GM23338 (cell line): Measurements from ENCODE around the gene MEF2D. TPM values are rescaled to one million over a fixed set of nuclear protein-coding genes. Genes with fewer than 3 reads are reported as not detected.

Source experiments
- ATAC-seq: fragments of 200-7000 bp; cut with Tn5 transposase; 3 replicates; pipeline ENCODE4 v1.9.1; 2020
- DNase-seq: peaks from one replicate; pipeline ENCODE4 v3.0.0-alpha.2; 2015; ENCODE audit warnings: low spot score
- H2AFZ ChIP-seq: fragments of 200-600 bp; sonication (generic); 2 replicates; pipeline ENCODE4 v1.8.0; 2016; ENCODE audit warnings: antibody characterized with exemption, mild to moderate bottlenecking, moderate library complexity
- H3F3A ChIP-seq: fragments of 200-600 bp; sonication (generic); replicated peaks from 2 replicates; pipeline ENCODE4 v1.8.0; 2017; ENCODE audit warnings: antibody characterized with exemption, mixed run types, low read depth
- H3K27ac ChIP-seq: fragments of 200-600 bp; sonication (generic); 2 replicates; pipeline ENCODE4 v1.6.1; 2016; ENCODE audit warnings: low read depth
- H3K27me3 ChIP-seq: fragments of 200-600 bp; sonication (generic); 2 replicates; pipeline ENCODE4 v1.8.0; 2016; ENCODE audit warnings: mild to moderate bottlenecking, mixed run types, moderate library complexity; ENCODE audit not compliant: insufficient read depth
- H3K36me3 ChIP-seq: fragments of 200-600 bp; sonication (generic); 2 replicates; pipeline ENCODE4 v1.8.0; 2016; ENCODE audit warnings: mild to moderate bottlenecking; ENCODE audit not compliant: insufficient read depth
- H3K4me1 ChIP-seq: fragments of 200-600 bp; sonication (generic); 2 replicates; pipeline ENCODE4 v1.8.0; 2016; ENCODE audit warnings: mild to moderate bottlenecking, moderate library complexity; ENCODE audit not compliant: insufficient read depth
- H3K4me2 ChIP-seq: fragments of 200-600 bp; sonication (generic); 2 replicates; pipeline ENCODE4 v1.7.1; 2017; ENCODE audit warnings: mixed run types
- H3K4me3 ChIP-seq: fragments of 200-600 bp; sonication (generic); 2 replicates; pipeline ENCODE4 v1.6.1; 2016; ENCODE audit warnings: mixed run types
- H3K79me2 ChIP-seq: fragments of 200-600 bp; sonication (generic); replicated peaks from 2 replicates; pipeline ENCODE4 v1.8.0; 2017; ENCODE audit warnings: mild to moderate bottlenecking; ENCODE audit not compliant: insufficient read depth
- H3K9me2 ChIP-seq: fragments of 200-600 bp; sonication (generic); 2 replicates; pipeline ENCODE4 v1.8.0; 2017; ENCODE audit not compliant: insufficient read depth
- H4K20me1 ChIP-seq: fragments of 200-600 bp; sonication (generic); replicated peaks from 2 replicates; pipeline ENCODE4 v1.8.0; 2017; ENCODE audit warnings: mild to moderate bottlenecking; ENCODE audit not compliant: insufficient read depth
- H3K27ac Mint-ChIP-seq: 2 replicates; pipeline ENCODE4 v1.8.0; 2020; ENCODE audit warnings: inconsistent platforms, mild to moderate bottlenecking, moderate library complexity, mixed read lengths
- H3K27me3 Mint-ChIP-seq: 3 replicates; pipeline ENCODE4 v1.8.0; 2022; ENCODE audit warnings: low read depth, mild to moderate bottlenecking, moderate library complexity, mixed read lengths, inconsistent platforms; ENCODE audit not compliant: insufficient read depth, poor library complexity
- H3K36me3 Mint-ChIP-seq: 3 replicates; pipeline ENCODE4 v1.8.0; 2021; ENCODE audit warnings: low read depth, mild to moderate bottlenecking, inconsistent platforms, moderate library complexity, mixed read lengths
- H3K4me1 Mint-ChIP-seq: 3 replicates; pipeline ENCODE4 v1.8.0; 2020; ENCODE audit warnings: mild to moderate bottlenecking, inconsistent platforms, mixed read lengths
- H3K4me3 Mint-ChIP-seq: 3 replicates; pipeline ENCODE4 v1.8.0; 2021; ENCODE audit warnings: moderate library complexity, mild to moderate bottlenecking, inconsistent platforms, mixed read lengths
- H3K9me3 Mint-ChIP-seq: 3 replicates; pipeline ENCODE4 v1.8.0; 2020; ENCODE audit warnings: moderate library complexity, mild to moderate bottlenecking, inconsistent platforms, mixed read lengths
- CTCF ChIP-seq, 2 experiments: fragments of 200-600 bp in 1 of 2; sonication (generic) in 1 of 2; conservative IDR thresholded peaks; 2 replicates each; pipeline versions ENCODE4 v1.5.1 to v1.6.1; 2016 to 2017; ENCODE audit warnings: antibody characterized with exemption in 2 of 2, low read depth in 2 of 2, mild to moderate bottlenecking in 2 of 2, moderate library complexity in 1 of 2
- ETS1 ChIP-seq: IDR thresholded peaks from 2 replicates; pipeline ENCODE4 v1.6.1; 2016; ENCODE audit warnings: antibody characterized with exemption
- EZH2phosphoT487 ChIP-seq: fragments of 200-600 bp; sonication (generic); IDR thresholded peaks from one replicate; pipeline ENCODE4 v1.8.1; 2018; ENCODE audit warnings: antibody characterized with exemption; ENCODE audit not compliant: unreplicated experiment
- JUNB ChIP-seq: IDR thresholded peaks from one replicate; pipeline ENCODE4 v1.6.1; 2016; ENCODE audit warnings: antibody characterized with exemption; ENCODE audit not compliant: unreplicated experiment
- NANOG ChIP-seq: IDR thresholded peaks from 2 replicates; pipeline ENCODE4 v1.6.1; 2016; ENCODE audit warnings: antibody characterized with exemption, borderline replicate concordance
- POLR2AphosphoS5 ChIP-seq: IDR thresholded peaks from 2 replicates; pipeline ENCODE4 v1.6.1; 2016; ENCODE audit warnings: antibody characterized with exemption, low read depth
- REST ChIP-seq: IDR thresholded peaks from one replicate; pipeline ENCODE4 v1.6.1; 2018; ENCODE audit warnings: antibody characterized with exemption; ENCODE audit not compliant: unreplicated experiment
- STAT1 ChIP-seq: IDR thresholded peaks from one replicate; pipeline ENCODE4 v1.6.1; 2016; ENCODE audit warnings: antibody characterized with exemption; ENCODE audit not compliant: unreplicated experiment
- ZNF114 ChIP-seq: fragments of 250-450 bp; sonication (Bioruptor Pico); IDR thresholded peaks from 2 replicates; pipeline ENCODE4 v1.5.0; 2020; ENCODE audit warnings: mild to moderate bottlenecking, moderate library complexity
- ZNF331 ChIP-seq: fragments of 250-450 bp; sonication (Bioruptor Pico); IDR thresholded peaks from 2 replicates; pipeline ENCODE4 v1.5.0; 2020; ENCODE audit warnings: low read depth, mild to moderate bottlenecking, moderate library complexity
- polyA plus RNA-seq: library from polyadenylated mRNA; unstranded; fragments of >200 nt; fragmentation: Nextera tagmentation; extraction: Ambion mirVana; gene quantifications from 2 replicates; pipeline ENCODE4 v1.2.1, GENCODE V29; 2016
- total RNA-seq: library from RNA; depleted of rRNA; stranded (reverse); fragments of >200 nt; shearing (Covaris generic); gene quantifications from 2 replicates; pipeline ENCODE4 v1.2.3, GENCODE V29; 2014

The MEF2D gene
- total and polyA plus RNA-seq, 2 experiments from 2014 or later: 10.6 to 15.5 TPM

DNA sequence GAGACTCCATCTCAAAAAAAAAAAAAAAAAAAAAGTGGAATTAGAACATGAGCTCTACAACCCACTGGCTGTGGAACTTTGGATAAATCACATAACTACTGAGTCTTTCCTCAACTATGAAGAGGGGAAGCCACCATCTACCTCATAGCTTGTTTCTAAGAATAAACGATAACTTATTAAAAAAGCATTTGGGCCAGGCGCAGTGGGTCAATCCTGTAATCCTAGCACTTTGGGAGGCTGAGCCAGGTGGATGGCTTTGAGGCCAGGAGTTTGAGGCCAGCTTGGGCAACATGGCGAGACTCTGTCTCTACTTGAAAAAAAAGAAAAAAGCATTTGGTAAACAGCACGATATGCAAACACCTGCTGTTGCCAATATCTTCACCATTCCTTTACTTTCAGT, 31.8 kb upstream of the MEF2D start:
- ATAC-seq (no peak), DNase-seq (no peak)
- Mint-ChIP-seq H3K4me3 (no peak overlapping the region), H3K9me3 (no peaks in the 10 kb centered on the region), H3K27ac (no peak overlapping the region), H3K36me3 (peaks cover 67% of the 10 kb centered on the region), H3K4me1 (no peaks in the 10 kb centered on the region), H3K27me3 (no peaks in the 10 kb centered on the region)
- no peaks in the 10 kb centered on the region for H3K27me3 ChIP-seq
- no peak overlapping the region for H3K4me3 ChIP-seq
- no peaks in the 10 kb centered on the region for H3F3A ChIP-seq
- H3K4me2 ChIP-seq: no peak overlapping the region
- no peaks in the 10 kb centered on the region for H3K4me1 ChIP-seq
- no peak for TF ChIP-seq ZNF114 (CRISPR knock-in tag)
- no peak for TF ChIP-seq POLR2AphosphoS5
- no peak overlapping the region for H2AFZ ChIP-seq
- no peaks in the 10 kb centered on the region for H3K79me2 ChIP-seq
- no peaks in the 10 kb centered on the region; the same call in 1 of the 2 replicates for H4K20me1 ChIP-seq
- peaks cover 13% of the 10 kb centered on the region; the same call in 1 of the 2 replicates for H3K36me3 ChIP-seq
- no peak overlapping the region for H3K27ac ChIP-seq
- no peaks in the 10 kb centered on the region for H3K9me2 ChIP-seq

GRCh38 chr1:156530006-156530405, 29.4 kb upstream of the MEF2D start:
- no peak overlapping the region for H3K27ac ChIP-seq
- H3K36me3 ChIP-seq: no peaks in the 10 kb centered on the region
- no peak overlapping the region for H3K4me3 Mint-ChIP-seq
- ATAC-seq (no peak), DNase-seq (no peak)
- H3K27ac Mint-ChIP-seq: no peak overlapping the region
- no peak for TF ChIP-seq NANOG
- no peak overlapping the region for H3K4me3 ChIP-seq
- no peak overlapping the region for H3K4me2 ChIP-seq
- H3K9me2 ChIP-seq: no peaks in the 10 kb centered on the region
- peaks cover 62% of the 10 kb centered on the region for H3K36me3 Mint-ChIP-seq
- H4K20me1 ChIP-seq: no peaks in the 10 kb centered on the region
- H3K27me3 ChIP-seq: no peaks in the 10 kb centered on the region
- no peak overlapping the region for H2AFZ ChIP-seq
- H3K27me3 Mint-ChIP-seq: peaks cover under 1% of the 10 kb centered on the region
- H3K79me2 ChIP-seq: no peaks in the 10 kb centered on the region
- peaks cover 16% of the 10 kb centered on the region for H3K4me1 Mint-ChIP-seq
- no peaks in the 10 kb centered on the region for H3K9me3 Mint-ChIP-seq
- H3F3A ChIP-seq: no peaks in the 10 kb centered on the region
- H3K4me1 ChIP-seq: peaks cover 16% of the 10 kb centered on the region; the same call in 1 of the 2 replicates

GRCh38 chr1:156528875-156529425, 28.4 kb upstream of the MEF2D start:
- H3K9me2 ChIP-seq: no peaks in the 10 kb centered on the region
- H3K4me2 ChIP-seq: no peak overlapping the region
- H3F3A ChIP-seq: no peaks in the 10 kb centered on the region
- H3K9me3 Mint-ChIP-seq: no peaks in the 10 kb centered on the region
- no peak overlapping the region for H2AFZ ChIP-seq
- no peaks in the 10 kb centered on the region; the same call in 1 of the 2 replicates for H4K20me1 ChIP-seq
- no peaks in the 10 kb centered on the region for H3K36me3 ChIP-seq
- H3K36me3 Mint-ChIP-seq: peaks cover 56% of the 10 kb centered on the region
- H3K4me3 Mint-ChIP-seq: no peak overlapping the region
- DNase-seq (no peak), ATAC-seq (no peak)
- H3K4me1 Mint-ChIP-seq: peaks cover 22% of the 10 kb centered on the region
- H3K27ac ChIP-seq: no peak overlapping the region
- no peak overlapping the region for H3K27ac Mint-ChIP-seq
- no peak overlapping the region for H3K4me3 ChIP-seq
- H3K27me3 Mint-ChIP-seq: peaks cover 6% of the 10 kb centered on the region
- no peaks in the 10 kb centered on the region for H3K27me3 ChIP-seq
- H3K79me2 ChIP-seq: no peaks in the 10 kb centered on the region
- H3K4me1 ChIP-seq: peaks cover 19% of the 10 kb centered on the region; the same call in 1 of the 2 replicates
- no peak for TF ChIP-seq POLR2AphosphoS5
- no peak for TF ChIP-seq ETS1
- no peak for TF ChIP-seq JUNB
- TF ChIP-seq REST: no peak
- no peak for TF ChIP-seq STAT1
- no peak for TF ChIP-seq NANOG
- TF ChIP-seq ZNF331 (CRISPR knock-in tag): no peak
- no peak for TF ChIP-seq EZH2phosphoT487
- TF ChIP-seq CTCF (conservative IDR thresholded peaks at IDR 0.05; ENCODE audit: low read depth in 2 of 2): no peak
